PFSK-1 (cell line): ENCODE measurements around the gene RNF183.

Experiments used
- POLR2AphosphoS5 ChIP-seq: IDR thresholded peaks from 2 replicates; pipeline ENCODE4 v1.6.1; 2012; ENCODE audit warnings: low read depth, mild to moderate bottlenecking, control low read depth, low read length, moderate library complexity
- TAF1 ChIP-seq: IDR thresholded peaks from 2 replicates; pipeline ENCODE4 v1.6.1; 2012; ENCODE audit warnings: low read length, control low read depth, borderline replicate concordance; ENCODE audit not compliant: insufficient read depth
- TF ChIP-seq, protein P1 (sequence below), 2 experiments: IDR thresholded peaks; 2 replicates each; pipeline versions ENCODE4 v1.6.1 to v1.8.0; 2011 to 2012; ENCODE audit warnings: low read depth in 2 of 2, low read length in 2 of 2, control low read depth in 1 of 2, inconsistent platforms in 1 of 2, mild to moderate bottlenecking in 1 of 2, moderate library complexity in 1 of 2; ENCODE audit not compliant: insufficient read depth in 1 of 2

DNA sequence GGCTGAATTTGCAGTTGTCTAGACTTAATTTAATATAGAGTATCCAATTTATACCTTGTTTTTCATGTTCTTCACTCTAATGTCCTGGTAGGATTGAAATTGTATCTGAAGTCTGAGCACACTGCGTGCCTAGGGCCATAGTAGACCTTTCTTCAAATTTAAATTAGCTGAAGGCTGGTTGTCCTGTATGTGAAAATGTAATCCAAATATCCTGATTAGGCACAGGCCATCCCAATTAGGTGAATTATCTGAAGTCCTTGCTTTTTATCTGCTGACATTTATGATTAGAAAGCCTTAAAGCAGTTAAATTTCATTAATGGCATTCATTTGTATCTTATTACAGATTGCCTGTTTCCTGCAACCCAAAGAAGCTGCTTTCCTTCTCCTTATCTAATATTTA is 48.2 kb downstream of the RNF183 start:
- no peak for TF ChIP-seq POLR2AphosphoS5
- TF ChIP-seq, protein P1, sequence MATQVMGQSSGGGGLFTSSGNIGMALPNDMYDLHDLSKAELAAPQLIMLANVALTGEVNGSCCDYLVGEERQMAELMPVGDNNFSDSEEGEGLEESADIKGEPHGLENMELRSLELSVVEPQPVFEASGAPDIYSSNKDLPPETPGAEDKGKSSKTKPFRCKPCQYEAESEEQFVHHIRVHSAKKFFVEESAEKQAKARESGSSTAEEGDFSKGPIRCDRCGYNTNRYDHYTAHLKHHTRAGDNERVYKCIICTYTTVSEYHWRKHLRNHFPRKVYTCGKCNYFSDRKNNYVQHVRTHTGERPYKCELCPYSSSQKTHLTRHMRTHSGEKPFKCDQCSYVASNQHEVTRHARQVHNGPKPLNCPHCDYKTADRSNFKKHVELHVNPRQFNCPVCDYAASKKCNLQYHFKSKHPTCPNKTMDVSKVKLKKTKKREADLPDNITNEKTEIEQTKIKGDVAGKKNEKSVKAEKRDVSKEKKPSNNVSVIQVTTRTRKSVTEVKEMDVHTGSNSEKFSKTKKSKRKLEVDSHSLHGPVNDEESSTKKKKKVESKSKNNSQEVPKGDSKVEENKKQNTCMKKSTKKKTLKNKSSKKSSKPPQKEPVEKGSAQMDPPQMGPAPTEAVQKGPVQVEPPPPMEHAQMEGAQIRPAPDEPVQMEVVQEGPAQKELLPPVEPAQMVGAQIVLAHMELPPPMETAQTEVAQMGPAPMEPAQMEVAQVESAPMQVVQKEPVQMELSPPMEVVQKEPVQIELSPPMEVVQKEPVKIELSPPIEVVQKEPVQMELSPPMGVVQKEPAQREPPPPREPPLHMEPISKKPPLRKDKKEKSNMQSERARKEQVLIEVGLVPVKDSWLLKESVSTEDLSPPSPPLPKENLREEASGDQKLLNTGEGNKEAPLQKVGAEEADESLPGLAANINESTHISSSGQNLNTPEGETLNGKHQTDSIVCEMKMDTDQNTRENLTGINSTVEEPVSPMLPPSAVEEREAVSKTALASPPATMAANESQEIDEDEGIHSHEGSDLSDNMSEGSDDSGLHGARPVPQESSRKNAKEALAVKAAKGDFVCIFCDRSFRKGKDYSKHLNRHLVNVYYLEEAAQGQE (IDR thresholded peaks at IDR 0.05; ENCODE audit: insufficient read depth in 1 of 2, low read depth in 2 of 2, low read length in 2 of 2): no peak
- no peak for TF ChIP-seq TAF1
